Stimulated activated CD4-positive, alpha-beta T cell treated with anti-CD3 and anti-CD28 coated beads, Interleukin-15, amount 100 ng/mL, for 1 hour (primary cell): ENCODE results near the gene GOLGA8R.
"Not testable (repeated sequence)": the region's sequence is repeated elsewhere in the genome, so short reads cannot be mapped to it uniquely, and the experiment has no call there.

Experiments
- DNase-seq, 2 donors: peaks; one replicate each; pipeline ENCODE4 v3.0.0-alpha.2; 2020; ENCODE audit warnings: low read depth in 1 of 2, low spot score in 1 of 2

The GOLGA8R gene, protein sequence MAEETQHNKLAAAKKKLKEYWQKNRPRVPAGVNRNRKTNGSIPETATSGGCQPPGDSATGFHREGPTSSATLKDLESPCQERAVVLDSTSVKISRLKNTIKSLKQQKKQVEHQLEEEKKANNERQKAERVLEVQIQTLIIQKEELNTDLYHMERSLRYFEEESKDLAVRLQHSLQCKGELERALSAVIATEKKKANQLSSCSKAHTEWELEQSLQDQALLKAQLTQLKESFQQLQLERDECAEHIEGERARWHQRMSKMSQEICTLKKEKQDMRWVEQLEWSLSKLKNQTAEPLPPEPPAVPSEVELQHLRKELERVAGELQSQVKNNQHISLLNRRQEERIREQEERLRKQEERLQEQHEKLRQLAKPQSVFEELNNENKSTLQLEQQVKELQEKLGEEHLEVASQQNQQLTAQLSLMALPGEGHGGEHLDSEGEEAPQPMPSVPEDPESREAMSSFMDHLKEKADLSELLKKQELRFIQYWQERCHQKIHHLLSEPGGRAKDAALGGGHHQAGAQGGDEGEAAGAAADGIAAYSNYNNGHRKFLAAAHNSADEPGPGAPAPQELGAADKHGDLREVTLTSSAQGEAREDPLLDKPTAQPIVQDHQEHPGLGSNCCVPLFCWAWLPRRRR

DNA sequence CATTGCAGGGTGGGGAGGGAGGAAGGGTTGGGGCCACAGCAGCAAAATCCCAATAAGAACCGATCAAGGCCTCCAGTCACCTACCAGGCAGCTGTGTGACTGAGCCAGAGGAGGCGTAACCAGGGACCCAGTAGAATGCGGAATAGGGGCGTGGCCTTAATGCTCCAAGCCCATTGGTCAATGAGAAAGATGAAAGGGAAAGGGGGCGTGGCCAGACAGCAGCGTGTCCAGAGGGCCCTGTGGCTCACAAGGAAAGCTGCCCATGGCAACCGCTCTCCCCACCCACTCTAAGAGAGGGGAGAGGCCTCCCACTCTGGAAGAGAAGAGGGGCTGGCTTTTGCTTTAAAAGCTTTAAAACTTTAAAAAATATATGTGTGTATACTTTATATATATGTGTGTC, at the start of gene GOLGA8R:
Gene GOLGA8R, minus strand, starts transcription at position 101 of the 400 bp plus-strand sequence. Its CDS starts 98 bp downstream, at position 3.
- DNase-seq: not testable (repeated sequence)

DNA sequence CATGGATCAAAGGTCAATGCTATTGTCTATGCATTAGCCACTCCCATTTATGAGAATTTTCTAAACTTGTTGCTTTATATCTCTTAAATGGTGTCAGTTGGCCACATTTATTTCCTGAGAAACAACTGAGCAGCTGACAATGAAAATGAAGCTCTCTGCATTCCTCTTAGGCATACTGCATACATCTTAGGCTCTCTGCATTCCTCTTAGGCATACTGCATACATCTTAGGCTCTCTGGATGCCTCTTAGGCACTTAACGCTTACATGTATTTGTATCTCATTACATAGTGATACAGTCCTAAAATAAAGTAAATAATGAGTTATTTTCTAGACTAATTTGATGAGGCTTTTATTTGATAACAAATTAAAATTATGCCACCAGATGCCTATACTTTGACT, 49.8 kb upstream of the GOLGA8R start:
- not testable (repeated sequence) for DNase-seq

DNA sequence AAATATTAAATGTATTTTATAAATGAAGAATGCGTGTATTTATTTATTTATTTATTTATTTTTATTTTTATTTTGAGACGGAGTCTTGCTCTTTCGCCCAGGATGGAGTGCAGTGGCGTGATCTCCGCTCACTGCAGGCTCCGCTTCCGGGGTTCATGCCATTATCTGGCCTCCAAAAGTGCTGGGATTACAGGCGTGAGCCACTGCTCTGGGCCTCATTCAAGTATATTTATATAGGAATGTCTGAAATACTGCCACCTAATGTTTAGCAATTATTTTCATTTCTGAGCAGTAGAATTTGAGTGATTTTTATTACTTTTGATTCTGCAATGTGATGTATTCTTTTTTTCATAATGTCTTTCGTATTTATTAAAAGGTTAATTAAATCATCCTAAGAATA, 48.1 kb upstream of the GOLGA8R start:
- DNase-seq: not testable (repeated sequence)

DNA sequence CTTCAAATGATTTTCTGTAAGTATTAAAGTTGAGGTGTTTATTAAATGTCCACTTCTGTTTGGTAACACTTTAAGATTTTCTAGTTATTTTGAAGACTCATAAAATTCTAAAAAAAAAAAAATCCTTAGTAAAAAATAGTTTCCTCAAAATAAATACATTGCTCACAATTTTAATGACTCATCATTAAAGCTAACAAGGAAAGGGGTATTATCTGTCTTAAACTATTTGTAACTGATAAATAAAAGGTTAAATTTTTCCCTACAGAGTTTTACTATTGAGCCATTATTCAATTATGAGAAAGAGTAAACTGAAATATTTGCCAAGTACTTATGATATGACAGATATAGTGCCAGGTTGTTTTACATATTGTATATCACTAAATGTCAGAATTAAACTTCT, 38.6 kb upstream of the GOLGA8R start:
- DNase-seq: not testable (repeated sequence)

DNA sequence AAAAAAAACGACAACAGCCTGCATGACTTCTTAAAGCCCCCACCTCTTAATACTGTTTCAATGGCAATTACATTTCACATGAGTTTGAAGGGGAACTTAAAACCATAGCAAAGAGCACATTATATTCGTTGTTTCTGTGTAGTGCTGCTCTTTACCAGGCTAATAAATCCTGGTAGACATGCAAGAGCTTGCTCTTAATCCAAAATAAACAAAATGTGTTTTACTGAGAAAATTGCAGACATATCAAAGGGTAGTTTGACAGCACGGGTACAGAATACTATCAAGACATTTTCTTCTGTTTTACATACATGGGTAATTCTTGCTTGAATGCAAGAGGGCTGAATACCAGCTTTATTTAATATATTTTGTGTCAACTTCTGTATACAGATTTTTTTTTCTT, 24.3 kb upstream of the GOLGA8R start:
- not testable (repeated sequence) for DNase-seq

DNA sequence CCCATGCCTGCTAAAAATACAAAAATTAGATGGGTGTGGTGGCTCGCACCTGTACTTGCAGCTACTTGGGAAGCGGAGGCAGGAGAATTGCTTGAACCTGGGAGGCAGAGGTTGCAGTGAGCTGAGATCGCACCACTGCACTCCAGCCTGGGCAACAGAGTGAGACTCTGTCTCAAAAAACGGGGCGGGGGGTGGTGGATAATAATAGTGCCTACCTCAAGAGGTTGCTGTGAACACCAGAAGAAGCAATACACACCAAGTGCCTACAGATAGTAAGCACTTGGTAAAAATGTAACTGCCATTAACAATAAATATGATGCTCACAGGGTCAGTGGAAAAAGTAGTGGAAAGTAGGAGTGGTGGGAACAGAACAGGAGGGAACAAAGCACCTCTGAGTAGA, 21.8 kb upstream of the GOLGA8R start:
- DNase-seq: not testable (repeated sequence)

DNA sequence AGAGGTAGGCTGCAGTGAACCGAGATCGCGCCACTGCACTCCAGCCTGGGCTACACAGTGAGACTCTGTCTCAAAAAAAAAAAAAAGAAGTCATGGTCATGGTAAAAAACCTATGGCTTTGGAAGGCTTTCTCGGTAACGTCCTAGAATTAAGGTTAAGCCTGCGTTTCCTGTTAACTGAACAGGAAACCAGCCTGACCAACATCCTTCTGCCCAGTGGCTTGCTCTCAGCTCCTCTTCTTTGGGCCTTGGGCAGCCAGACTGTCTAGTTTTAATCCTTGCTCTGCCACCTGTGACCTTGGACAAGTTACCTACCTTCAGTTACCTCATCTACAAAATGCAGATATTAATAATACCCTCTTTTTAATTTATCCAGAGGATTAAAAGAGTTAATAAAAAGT, 6.7 kb upstream of the GOLGA8R start:
- DNase-seq: not testable (repeated sequence)

DNA sequence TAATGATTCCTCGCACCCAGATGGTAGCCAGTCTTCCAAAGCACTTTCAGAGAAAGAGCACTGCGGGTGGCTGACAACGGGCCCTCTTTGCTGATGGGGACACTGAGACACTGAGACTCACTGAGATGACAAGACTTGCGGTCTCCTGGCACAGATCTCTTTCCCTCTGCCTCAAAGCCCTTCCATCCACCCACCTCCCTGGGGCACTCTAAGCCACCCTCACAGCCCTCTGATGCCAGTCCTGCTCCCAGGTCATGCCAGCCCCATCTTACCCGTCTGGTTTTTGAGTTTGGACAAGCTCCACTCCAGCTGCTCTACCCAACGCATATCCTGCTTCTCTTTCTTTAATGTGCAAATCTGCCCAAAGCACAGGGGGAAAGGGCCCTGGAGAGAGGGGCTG, 6.4 kb downstream of the GOLGA8R start:
- not testable (repeated sequence) for DNase-seq

DNA sequence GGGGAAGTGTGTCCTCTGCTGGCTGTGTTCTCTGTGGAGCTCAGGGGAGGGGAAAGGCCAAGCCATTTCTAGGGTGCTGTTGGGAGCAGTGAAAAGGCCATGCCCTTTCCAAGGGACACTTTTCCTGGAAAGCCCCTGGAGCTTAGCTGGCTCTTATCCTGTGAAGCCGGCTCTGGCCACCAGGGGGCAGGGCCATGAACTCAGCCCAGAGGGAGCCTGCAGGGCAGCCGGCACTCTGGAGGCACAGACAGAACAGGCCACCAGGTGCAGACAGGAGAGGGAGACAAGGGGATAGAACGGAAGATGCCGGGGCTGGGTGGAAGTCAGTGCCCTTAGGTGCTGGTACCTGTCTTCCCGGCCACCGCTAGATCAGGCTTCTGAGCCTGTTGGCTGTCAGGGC, 15.1 kb downstream of the GOLGA8R start:
- DNase-seq: peak; percentile 42 to 44

DNA sequence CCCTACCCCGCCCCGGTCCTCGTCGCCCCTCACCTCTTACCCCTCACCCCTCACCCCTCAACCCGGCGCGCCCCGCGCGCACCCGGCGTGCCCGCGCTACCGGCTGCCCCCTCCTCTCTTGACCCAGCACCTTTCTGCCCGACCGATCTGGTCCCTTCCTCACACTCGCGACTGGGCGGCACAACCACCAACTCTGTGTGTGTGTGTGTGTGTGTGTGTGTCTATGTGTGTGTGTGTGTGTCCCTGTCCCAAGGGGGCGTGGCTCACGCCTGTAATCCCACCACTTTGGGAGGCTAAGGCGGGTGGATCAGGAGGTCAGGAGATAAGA, 20.4 kb downstream of the GOLGA8R start:
- DNase-seq: not testable (repeated sequence)

DNA sequence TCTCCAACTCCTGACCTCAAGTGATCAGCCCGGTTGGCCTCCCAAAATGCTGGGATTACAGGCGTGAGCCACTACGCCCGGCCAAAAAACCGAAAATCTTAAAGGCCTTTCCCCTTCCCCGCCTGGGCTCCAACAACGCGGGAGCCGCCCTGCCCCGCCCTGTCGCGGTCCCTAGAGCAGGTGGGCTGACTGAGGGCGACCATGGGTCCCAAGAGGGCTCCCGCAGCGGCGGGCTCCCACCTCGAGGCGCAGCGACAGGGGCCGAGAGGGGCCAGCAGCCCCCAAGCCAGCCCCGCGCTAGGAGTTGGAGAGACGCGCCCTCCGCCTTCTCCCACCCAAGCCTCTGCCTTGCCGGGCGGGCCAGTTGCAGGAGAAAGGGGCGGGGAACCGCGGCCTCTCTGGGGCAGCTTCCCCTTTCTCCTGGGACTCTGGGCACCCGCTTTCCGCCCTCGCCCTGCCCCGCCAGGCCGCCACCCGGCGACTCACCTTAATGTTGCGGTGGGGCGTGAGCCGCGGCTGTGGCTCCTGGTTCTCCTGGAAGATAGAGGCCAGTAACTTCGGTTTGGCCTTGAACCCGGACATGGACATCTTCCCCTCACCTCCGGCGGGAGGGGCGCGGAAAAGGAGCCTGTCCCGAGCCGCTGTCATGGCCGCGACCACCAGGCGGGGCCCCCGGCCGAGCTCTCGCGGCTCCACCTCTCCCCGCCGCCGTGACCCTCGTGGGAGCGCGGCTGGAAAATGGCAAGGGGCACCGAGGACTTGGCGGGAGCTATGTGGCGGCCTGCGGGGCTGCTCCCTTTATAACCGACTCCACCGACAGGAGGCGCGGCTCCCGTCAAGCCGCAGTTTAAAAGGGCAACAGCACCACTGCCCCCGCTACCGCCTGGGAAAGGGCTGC, 21.0 kb downstream of the GOLGA8R start, which contains the start of gene CHRFAM7A:
Gene CHRFAM7A, minus strand, starts transcription at position 775 of the 898 bp plus-strand sequence. CDS start 10,189 bp downstream, outside the sequence.
- DNase-seq: not testable (repeated sequence)

DNA sequence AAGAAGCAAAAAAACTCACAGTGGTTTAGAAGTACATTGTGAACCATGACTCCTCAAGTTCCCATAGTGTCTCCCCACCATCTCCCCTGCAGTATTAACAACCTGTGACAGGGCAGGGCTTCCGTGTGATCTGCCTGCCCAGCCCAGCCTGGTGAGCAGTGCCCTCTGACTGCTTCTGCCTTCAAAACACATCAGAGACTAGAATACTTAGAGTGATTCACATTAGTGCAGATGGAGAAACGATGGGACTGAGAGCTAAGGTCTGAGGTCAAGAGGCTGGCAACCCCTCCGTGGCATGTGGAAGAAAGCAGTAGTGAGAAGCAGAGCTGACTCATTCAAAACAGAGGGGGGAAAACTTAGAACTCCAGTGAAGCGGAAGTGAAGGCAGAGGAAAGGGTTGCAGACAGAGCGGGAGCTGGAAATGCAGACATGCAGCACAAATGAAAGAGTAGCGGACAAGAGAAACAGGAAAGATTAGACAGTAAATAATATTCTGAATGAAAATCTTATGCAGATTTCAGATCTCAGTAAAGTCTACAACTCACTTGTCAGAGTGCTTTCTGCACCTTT, 27.7 kb downstream of the GOLGA8R start:
- DNase-seq: not testable (repeated sequence)

DNA sequence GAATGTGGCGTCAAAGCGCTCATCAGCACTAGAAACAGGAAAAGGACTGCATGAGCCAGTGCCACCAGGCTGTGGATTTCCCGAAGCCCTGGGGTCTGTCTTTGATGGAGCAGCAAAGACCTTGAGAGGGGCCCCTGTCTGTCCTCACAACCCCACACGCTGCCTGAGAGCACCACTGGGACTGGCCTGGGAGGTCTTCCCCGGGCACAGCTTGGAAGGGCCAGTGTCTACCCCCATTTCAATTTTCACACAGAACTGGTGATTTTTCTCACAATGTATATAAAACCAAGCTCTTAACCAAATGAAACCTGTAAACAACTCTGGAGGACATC, 37.0 kb downstream of the GOLGA8R start:
- DNase-seq: not testable (repeated sequence)

DNA sequence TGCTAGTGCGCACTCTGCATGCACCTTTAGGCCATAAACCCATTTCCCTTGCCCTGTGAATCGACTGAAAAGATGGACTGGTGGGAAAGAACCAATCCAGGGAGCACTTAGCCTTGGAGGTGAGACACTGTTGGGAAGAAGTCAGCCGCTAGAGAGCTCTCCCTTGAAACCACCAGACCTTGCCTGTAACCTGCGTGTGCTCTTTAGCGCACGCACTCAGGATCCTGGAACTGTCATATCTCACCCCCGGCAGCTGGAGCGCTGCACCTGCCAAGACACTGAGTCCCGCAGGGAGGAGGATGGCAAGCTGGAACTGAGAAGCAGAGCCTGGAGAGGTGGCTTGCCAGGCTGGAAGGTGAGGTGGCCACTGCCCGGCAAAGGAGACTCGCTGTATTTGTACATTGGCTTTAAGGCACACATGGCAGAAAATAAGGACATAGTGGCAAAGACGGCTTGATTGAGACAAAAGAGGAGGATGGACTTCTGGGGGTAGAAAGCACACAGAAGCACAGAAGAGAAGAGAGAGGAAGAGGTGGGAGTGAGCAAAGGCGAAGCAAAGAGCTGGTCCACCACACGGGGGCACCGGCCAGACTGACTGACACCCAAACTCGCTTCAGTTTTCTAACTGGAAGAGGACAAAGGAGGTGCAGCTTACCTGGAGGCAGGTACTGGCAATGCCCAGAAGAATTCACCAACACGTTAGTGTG, 37.5 kb downstream of the GOLGA8R start:
- DNase-seq: not testable (repeated sequence)

DNA sequence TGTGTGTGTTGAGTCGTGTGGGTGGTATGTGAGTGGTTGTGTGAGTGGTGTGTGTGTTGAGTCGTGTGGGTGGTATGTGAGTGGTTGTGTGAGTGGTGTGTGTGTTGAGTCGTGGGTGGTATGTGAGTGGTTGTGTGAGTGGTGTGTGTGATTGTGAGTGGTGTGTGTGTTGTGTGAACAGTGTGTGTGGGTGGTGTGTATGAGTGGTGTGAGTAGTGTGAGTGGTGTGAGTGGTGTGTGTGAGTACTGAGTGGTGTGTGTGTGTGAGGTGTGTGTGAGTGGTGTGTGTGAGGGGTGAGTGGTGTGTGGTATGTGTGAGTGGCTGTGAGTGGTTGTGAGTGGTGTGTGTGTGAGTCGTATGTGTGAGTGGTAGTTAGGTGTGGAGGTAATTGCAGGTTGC, 38.2 kb downstream of the GOLGA8R start:
- DNase-seq: not testable (repeated sequence)

DNA sequence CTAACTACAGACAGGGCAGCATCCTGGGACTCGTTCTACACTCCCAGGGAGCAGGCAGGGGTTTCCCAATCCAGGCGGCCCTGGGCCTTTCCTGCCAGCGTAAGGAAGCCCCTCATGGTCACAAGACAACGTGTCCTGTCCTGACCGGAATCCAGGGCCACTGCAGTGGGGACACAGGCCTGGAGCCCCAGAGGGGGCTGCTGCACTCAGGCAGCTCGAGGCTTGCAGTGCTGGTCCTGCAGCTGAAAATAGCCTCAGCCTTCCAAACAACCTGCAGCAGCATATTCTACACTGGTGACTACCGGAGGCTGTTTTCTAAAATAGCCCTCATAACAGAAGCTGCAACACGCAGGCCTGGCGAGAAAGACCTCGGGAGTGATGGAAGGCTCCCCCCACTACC, 39.2 kb downstream of the GOLGA8R start:
- not testable (repeated sequence) for DNase-seq

DNA sequence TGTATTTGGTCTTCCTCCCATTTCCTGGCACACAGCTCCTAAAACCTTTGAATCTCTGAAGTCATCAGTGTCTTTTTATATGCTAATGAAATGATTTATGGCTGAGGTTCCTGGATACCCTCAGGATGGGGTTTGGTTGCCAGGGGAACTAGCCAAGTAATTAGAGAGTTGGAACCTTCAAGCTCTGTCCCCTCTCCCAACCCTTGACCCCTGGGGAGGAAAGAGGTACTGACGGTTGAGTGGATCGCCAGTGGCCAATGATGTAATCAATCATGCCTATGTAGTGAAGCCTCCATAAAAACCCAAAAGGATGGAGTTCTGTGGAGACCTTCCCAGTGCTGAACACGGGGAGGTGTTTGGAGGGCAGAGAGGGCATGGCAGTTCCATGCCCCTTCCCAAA, 45.8 kb downstream of the GOLGA8R start:
- DNase-seq: not testable (repeated sequence)

DNA sequence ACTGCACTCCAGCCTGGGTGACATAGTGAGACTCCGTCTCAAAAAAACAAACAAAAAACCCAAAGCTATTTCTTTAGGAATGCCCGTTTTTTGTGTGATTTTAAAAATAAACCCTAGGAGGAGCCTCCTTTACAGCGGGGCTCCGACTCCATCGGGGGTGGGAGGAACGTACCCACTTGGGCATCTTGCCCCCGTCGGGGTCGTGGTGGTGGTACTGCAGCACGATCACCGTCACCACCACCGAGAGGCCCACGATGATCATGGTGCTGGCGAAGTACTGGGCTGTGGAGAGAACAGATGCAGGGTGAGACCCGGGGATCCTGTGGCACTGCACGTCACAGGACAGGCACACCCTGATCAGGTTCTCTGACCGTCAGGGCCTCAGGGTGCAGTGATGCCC, 46.8 kb downstream of the GOLGA8R start:
- DNase-seq: not testable (repeated sequence)

DNA sequence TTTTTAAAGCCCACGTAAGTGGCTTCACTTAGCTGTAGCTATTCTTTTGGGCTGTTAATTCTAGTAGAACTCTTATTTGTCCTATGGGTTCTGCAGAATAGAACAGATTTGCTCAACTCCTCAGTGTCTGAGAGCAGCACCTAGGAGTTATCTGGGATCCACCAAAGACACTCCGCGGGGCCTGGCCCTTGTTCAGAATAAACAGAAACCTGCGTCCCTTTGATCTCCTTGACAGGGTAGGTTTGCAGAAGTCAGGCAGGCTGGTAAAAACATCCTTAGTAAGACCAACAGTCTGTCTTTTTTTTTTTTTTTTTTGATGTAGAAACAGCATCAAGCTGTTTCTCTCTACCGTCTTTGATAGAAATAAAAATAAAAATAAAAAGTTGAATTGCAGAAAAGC, 52.7 kb downstream of the GOLGA8R start:
- not testable (repeated sequence) for DNase-seq

DNA sequence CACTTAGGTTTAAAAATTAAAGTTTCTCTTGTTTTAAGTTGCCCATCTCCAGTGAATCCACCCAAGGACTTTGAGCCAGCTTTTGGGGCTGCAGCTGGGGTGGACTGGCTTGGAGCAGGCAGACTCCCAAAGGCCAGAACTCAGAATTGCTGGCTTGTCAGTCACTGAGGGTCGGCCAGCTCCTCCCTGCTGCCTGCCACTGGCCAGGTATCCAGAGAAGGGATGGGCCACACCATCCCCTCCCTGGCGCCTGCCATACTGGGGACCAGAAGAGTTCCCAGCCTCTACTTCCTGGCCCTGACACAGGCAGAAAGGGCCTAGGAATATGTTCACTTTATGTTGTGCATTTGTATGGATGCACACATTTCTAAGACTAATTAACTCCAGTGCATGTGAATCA, 53.1 kb downstream of the GOLGA8R start:
- not testable (repeated sequence) for DNase-seq
